ENCODE results near the gene WFIKKN1. TPM values are rescaled to one million over a fixed set of nuclear protein-coding genes. Genes with fewer than 3 reads are reported as not detected.

The WFIKKN1 gene
- 0.86 TPM in 1 of 2 replicates, not detected in the other for total RNA-seq

DNA sequence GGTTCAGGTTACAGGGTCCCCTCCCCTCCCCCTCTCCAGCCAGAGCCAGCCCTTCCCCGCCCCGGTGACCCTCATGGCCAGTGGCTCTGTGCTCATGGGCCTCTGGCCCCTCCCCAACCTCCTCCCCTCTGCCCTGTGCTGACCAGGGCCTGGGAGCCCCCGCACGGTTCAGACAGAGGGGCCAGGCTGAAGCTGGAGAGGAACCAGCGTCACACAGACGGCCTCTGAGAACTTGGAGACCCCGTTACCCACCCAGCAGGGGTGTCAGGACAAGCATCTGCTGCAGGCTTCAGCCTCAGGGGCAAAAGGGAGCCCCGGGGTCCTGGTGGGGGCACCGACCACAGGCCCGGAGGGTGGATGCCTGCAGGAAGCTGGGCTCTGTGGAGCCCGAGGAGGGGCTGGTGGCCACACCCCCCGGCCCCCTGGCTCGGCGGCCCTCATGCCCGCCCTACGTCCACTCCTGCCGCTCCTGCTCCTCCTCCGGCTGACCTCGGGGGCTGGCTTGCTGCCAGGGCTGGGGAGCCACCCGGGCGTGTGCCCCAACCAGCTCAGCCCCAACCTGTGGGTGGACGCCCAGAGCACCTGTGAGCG, at the start of gene WFIKKN1:
WFIKKN1 (plus strand) TSS at position 171 of the 591 bp plus-strand sequence; CDS start at position 440, 269 bp downstream.

GRCh38 chr16:589658-590187, 41.1 kb upstream of the WFIKKN1 start, which contains the start of gene RAB40C:
Gene RAB40C (plus strand): TSS chr16:590066. CDS start chr16:590292, 226 bp downstream.

GRCh38 chr16:636206-637080, 5.7 kb downstream of the WFIKKN1 start, which contains the start of gene METTL26:
Gene METTL26 (minus strand): TSS chr16:636305. CDS start chr16:636290, 15 bp downstream.

GRCh38 chr16:641326-642188, 10.8 kb downstream of the WFIKKN1 start, which contains the start of gene MCRIP2:
Gene MCRIP2 (plus strand): TSS chr16:641828. CDS start chr16:641992, 164 bp downstream.

GRCh38 chr16:648781-649589, 18.2 kb downstream of the WFIKKN1 start, which contains the start of gene WDR90:
Gene WDR90 (plus strand): TSS chr16:649365. CDS start chr16:649417, 52 bp downstream.

DNA sequence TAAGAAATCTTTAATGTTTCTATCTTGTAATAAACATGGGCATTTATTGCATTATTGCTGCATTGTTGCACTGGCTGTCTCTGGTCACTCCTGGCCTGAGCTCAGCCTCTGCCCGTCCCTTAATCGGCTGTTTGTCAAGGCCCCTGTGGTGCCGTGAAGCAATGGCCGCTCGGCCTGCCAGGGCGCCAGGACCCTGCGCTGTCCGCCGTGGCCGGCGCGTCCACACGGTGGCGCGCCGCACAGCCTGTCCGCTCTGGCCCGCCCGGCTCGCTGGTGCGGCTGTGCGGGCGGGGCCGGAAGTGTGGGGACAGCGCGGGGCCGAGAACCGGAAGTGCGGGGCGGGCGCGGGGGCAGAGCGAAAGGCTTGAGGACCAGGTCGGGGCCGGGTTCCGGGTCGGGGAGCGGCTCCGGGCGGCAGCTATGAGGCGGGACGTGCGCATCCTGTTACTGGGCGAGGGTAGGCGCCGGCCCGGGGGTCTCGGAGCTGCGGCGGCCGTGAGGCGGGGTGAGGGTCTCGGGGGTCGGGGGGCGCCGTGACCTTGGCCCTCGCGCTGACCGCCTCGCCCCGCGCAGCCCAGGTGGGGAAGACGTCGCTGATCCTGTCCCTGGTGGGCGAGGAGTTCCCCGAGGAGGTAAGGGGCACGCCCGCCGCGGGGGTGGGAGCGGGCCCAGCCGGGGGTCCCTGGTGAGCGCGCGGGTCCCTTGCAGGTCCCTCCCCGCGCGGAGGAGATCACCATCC, 37.2 kb downstream of the WFIKKN1 start, which contains the start of gene RHOT2:
RHOT2 (plus strand) TSS at position 353 of the 739 bp plus-strand sequence; CDS start at position 421, 68 bp downstream.

GRCh38 chr16:674968-675883, 44.4 kb downstream of the WFIKKN1 start, which contains the start of gene RHBDL1:
Gene RHBDL1 (plus strand): TSS chr16:675671. CDS start chr16:675791, 120 bp downstream.

DNA sequence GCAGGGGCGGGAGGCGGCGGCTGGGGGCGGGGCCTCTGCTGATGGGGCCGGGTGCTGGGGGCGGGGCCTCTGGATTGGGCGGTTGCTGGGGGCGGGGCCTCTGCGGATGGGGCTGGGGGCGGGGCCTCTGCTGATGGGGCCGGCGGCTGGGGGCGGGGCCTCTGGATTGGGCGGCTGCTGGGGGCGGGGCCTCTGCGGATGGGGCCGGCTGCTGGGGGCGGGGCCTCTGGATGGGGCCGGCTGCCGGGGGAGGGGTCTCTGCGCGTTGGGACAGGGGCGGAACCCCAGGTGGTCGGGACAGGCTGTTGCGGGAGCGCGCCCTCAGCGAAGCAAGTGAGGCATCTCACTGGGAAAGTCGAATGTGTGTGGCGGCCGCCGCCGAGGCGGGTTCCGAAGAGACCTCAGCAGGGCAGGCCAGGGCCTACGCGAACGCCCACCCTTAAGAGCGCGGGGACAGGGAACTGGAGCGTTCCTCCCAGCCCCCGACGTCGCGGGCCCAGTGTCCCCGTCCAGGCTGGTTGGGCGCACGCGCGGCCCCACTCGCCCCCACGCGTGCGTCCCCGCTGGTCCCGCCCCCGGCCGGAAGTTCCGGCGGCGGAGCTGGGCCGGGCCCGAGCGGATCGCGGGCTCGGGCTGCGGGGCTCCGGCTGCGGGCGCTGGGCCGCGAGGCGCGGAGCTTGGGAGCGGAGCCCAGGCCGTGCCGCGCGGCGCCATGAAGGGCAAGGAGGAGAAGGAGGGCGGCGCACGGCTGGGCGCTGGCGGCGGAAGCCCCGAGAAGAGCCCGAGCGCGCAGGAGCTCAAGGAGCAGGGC, 49.2 kb downstream of the WFIKKN1 start, which contains the start of gene STUB1:
STUB1 (plus strand) TSS at position 597 of the 811 bp plus-strand sequence; CDS start at position 713, 116 bp downstream.

Other genes with a start within 250 kb of the WFIKKN1 start
- 59.1 and 65.0 TPM in 2 replicates for gene PGAP6, start 249.0 kb upstream of the WFIKKN1 start, total RNA-seq
- 116 and 121 TPM in 2 replicates for gene NME4, start 233.8 kb upstream of the WFIKKN1 start, total RNA-seq
- gene DECR2, start 229.1 kb upstream of the WFIKKN1 start, total RNA-seq = 17.9 and 18.2 TPM in 2 replicates
- gene RAB11FIP3, start 205.3 kb upstream of the WFIKKN1 start, total RNA-seq = 21.3 and 36.0 TPM in 2 replicates
- gene CAPN15, start 103.3 kb upstream of the WFIKKN1 start, total RNA-seq = 34.9 and 35.8 TPM in 2 replicates
- gene PRR35, start 70.6 kb upstream of the WFIKKN1 start, total RNA-seq = not detected in 2 replicates
- 2.8 and 3.2 TPM in 2 replicates for gene NHLRC4, start 64.0 kb upstream of the WFIKKN1 start, total RNA-seq
- gene PIGQ, start 61.0 kb upstream of the WFIKKN1 start, total RNA-seq = 37.4 and 48.4 TPM in 2 replicates
- 19.0 TPM in 2 replicates for gene RAB40C, start 40.9 kb upstream of the WFIKKN1 start, total RNA-seq
- gene METTL26, start 5.3 kb downstream of the WFIKKN1 start, total RNA-seq = 103 and 185 TPM in 2 replicates
- 25.0 and 28.8 TPM in 2 replicates for gene MCRIP2, start 10.8 kb downstream of the WFIKKN1 start, total RNA-seq
- 17.6 and 19.3 TPM in 2 replicates for gene WDR90, start 18.4 kb downstream of the WFIKKN1 start, total RNA-seq
- 47.0 and 48.7 TPM in 2 replicates for gene RHOT2, start 37.1 kb downstream of the WFIKKN1 start, total RNA-seq
- 0.58 and 2.7 TPM in 2 replicates for gene RHBDL1, start 44.7 kb downstream of the WFIKKN1 start, total RNA-seq
- gene STUB1, start 49.4 kb downstream of the WFIKKN1 start, total RNA-seq = 263 and 336 TPM in 2 replicates
- 71.1 and 94.3 TPM in 2 replicates for gene JMJD8, start 53.3 kb downstream of the WFIKKN1 start, total RNA-seq
- 9.5 and 12.8 TPM in 2 replicates for gene WDR24, start 59.4 kb downstream of the WFIKKN1 start, total RNA-seq
- 0.53 and 1.2 TPM in 2 replicates for gene FBXL16, start 74.8 kb downstream of the WFIKKN1 start, total RNA-seq
- gene METRN, start 84.1 kb downstream of the WFIKKN1 start, total RNA-seq = 83.3 and 122 TPM in 2 replicates
- gene ANTKMT, start 90.2 kb downstream of the WFIKKN1 start, total RNA-seq = 32.1 and 40.9 TPM in 2 replicates
- gene CCDC78, start 95.5 kb downstream of the WFIKKN1 start, total RNA-seq = 0.29 and 0.71 TPM in 2 replicates
- gene HAGHL, start 96.1 kb downstream of the WFIKKN1 start, total RNA-seq = 13.5 and 15.2 TPM in 2 replicates
- gene CIAO3, start 110.0 kb downstream of the WFIKKN1 start, total RNA-seq = 31.7 and 32.4 TPM in 2 replicates
- 0.53 and 0.86 TPM in 2 replicates for gene MSLN, start 129.7 kb downstream of the WFIKKN1 start, total RNA-seq
- 25.7 and 38.1 TPM in 2 replicates for gene RPUSD1, start 157.4 kb downstream of the WFIKKN1 start, total RNA-seq
- 14.4 and 17.4 TPM in 2 replicates for gene CHTF18, start 157.6 kb downstream of the WFIKKN1 start, total RNA-seq
- gene GNG13, start 169.7 kb downstream of the WFIKKN1 start, total RNA-seq = not detected in 2 replicates

All from myometrial cell (primary cell).